Measurements from ENCODE around the gene HEBP1. TPM values are rescaled to one million over a fixed set of nuclear protein-coding genes. Genes with fewer than 3 reads are reported as not detected.

The HEBP1 gene
- total and polyA plus RNA-seq, 2 donors from 2014 or later = 66.8 to 142 TPM

DNA sequence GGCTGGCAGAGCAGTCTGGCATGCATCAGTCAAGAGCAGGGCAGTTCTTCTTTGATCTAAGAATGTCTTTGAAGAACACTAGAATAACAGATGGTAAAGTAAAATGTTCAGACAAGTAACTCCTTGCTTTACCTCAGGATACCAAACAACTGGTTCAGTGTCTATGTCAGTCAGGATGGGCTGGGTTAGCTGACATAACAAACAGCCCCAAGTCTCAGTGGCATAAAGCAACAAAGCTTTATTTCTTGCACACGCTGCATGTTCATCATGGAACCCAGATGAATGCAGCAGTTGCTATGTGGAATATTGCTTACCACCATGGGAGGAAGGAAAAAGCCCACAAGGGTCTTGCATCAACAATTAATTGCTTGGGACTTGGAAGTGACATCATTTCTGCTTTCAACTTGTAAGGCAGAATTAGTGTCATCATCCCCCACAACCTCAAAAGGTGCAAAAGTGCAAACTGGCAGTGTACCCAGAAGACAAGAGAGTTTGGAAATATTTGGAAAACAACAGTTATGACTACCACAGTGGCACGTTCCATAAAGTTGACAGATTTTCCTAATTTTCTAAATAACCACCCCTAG is 69.3 kb downstream of the HEBP1 start:
- Histone ChIP-seq H3K4me3 (ENCODE audit: low read length in 3 of 3) (no peak overlapping the region), H3K9ac (ENCODE audit: low read length in 3 of 3) (no peak overlapping the region), H3K36me3 (ENCODE audit: control insufficient read depth in 2 of 3, insufficient read depth in 3 of 3, low read length in 3 of 3) (no peaks in the 10 kb centered on the region), H3K27me3 (ENCODE audit: control insufficient read depth, insufficient read depth, low read length) (no peaks in the 10 kb centered on the region), H3K27ac (ENCODE audit: low read depth in 2 of 2, low read length in 2 of 2) (no peak overlapping the region), H3K9me3 (ENCODE audit: control insufficient read depth in 2 of 3, insufficient read depth in 1 of 3, low read length in 3 of 3) (no peaks in the 10 kb centered on the region), H3K4me1 (ENCODE audit: control insufficient read depth in 2 of 3, insufficient read depth in 2 of 3, low read depth in 1 of 3, low read length in 3 of 3) (no peaks in the 10 kb centered on the region)
- FAIRE-seq = no peak
- intact Hi-C loops (cut with DNase I) = no loop called here
- DNase-seq = no peak
- TF ChIP-seq, protein P1, sequence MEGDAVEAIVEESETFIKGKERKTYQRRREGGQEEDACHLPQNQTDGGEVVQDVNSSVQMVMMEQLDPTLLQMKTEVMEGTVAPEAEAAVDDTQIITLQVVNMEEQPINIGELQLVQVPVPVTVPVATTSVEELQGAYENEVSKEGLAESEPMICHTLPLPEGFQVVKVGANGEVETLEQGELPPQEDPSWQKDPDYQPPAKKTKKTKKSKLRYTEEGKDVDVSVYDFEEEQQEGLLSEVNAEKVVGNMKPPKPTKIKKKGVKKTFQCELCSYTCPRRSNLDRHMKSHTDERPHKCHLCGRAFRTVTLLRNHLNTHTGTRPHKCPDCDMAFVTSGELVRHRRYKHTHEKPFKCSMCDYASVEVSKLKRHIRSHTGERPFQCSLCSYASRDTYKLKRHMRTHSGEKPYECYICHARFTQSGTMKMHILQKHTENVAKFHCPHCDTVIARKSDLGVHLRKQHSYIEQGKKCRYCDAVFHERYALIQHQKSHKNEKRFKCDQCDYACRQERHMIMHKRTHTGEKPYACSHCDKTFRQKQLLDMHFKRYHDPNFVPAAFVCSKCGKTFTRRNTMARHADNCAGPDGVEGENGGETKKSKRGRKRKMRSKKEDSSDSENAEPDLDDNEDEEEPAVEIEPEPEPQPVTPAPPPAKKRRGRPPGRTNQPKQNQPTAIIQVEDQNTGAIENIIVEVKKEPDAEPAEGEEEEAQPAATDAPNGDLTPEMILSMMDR (IDR thresholded peaks at IDR 0.05; ENCODE audit: borderline replicate concordance, extremely low read depth, insufficient read depth) = no peak

DNA sequence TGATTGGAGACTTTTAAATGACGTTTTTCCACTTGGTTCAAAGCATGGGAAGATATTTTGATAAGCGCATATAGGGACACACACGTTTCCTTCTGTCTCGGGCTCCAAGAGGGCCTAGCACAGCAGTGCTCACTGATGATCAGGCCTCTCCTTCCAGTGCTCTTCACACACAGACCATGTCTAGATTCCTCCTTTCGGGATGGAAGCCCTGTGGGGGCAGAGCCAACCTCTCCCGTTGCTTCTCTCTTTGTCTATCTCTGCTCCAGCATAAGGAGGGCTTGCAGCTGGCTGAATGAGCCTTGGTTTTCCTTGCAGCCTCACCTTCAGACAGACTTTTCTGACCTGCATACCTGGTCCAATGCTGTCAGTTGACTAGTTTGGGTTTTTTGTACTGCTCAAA is 70.4 kb downstream of the HEBP1 start:
- TF ChIP-seq, protein P1 (IDR thresholded peaks at IDR 0.05; ENCODE audit: borderline replicate concordance, extremely low read depth, insufficient read depth) = no peak
- intact Hi-C loops (cut with DNase I) = no loop called here
- Histone ChIP-seq H3K4me3 (ENCODE audit: low read length in 3 of 3) (no peak overlapping the region), H3K27ac (ENCODE audit: low read depth in 2 of 2, low read length in 2 of 2) (no peak overlapping the region), H3K4me1 (ENCODE audit: control insufficient read depth in 2 of 3, insufficient read depth in 2 of 3, low read depth in 1 of 3, low read length in 3 of 3) (no peaks in the 10 kb centered on the region), H3K9ac (ENCODE audit: low read length in 3 of 3) (no peak overlapping the region), H3K9me3 (ENCODE audit: control insufficient read depth in 2 of 3, insufficient read depth in 1 of 3, low read length in 3 of 3) (no peaks in the 10 kb centered on the region), H3K36me3 (ENCODE audit: control insufficient read depth in 2 of 3, insufficient read depth in 3 of 3, low read length in 3 of 3) (no peaks in the 10 kb centered on the region), H3K27me3 (ENCODE audit: control insufficient read depth, insufficient read depth, low read length) (no peaks in the 10 kb centered on the region)
- DNase-seq (no peak), FAIRE-seq (no peak)

DNA sequence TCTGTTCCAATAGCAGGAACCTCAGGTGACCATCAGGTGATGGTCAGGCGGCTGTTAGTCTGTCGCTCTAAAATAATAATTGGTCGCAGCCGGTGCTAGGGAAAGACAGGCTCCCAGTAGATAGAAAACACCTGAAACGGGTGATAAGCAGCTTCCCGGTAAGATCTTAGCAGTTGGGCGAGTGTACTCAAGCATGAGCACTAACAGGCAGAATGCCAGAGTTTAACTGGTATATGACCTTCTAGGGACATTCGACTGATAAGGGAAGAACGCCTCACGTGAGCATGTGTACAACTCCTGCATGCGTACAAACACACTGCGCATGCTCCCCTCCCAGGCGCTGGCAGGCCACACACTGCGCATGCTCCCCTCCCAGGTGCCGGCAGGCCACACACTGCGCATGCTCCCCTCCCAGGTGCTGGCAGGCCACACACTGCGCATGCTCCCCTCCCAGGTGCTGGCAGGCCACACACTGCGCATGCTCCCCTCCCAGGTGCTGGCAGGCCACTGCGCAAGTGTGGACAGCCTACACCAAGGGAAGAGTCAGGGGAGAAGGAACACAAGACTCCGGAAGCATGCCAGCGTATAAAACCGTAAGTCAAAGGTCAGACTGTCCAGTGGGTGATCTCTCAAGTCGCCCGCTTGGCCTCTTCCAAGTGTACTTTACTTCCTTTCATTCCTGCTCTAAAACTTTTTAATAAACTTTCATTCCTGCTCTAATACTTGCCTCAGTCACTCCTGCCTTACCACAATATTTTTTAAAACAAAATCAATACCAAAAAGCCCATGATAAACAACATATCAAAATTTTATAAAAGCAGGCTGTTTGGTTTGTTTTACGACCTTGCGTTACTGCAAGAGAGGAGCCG is 72.6 kb downstream of the HEBP1 start:
- Histone ChIP-seq H3K9me3 (ENCODE audit: control insufficient read depth in 2 of 3, insufficient read depth in 1 of 3, low read length in 3 of 3) (no peaks in the 10 kb centered on the region), H3K9ac (ENCODE audit: low read length in 3 of 3) (peak overlapping the region in 1 of 3 donors; percentile 55), H3K4me1 (ENCODE audit: control insufficient read depth in 2 of 3, insufficient read depth in 2 of 3, low read depth in 1 of 3, low read length in 3 of 3) (no peaks in the 10 kb centered on the region), H3K27ac (ENCODE audit: low read depth in 2 of 2, low read length in 2 of 2) (peak overlapping the region in 1 of 2 donors; percentile 32), H3K27me3 (ENCODE audit: control insufficient read depth, insufficient read depth, low read length) (no peaks in the 10 kb centered on the region), H3K36me3 (ENCODE audit: control insufficient read depth in 2 of 3, insufficient read depth in 3 of 3, low read length in 3 of 3) (no peaks in the 10 kb centered on the region), H3K4me3 (ENCODE audit: low read length in 3 of 3) (peak overlapping the region; percentile 46 to 67 (median 66))
- TF ChIP-seq, protein P1 (IDR thresholded peaks at IDR 0.05; ENCODE audit: borderline replicate concordance, extremely low read depth, insufficient read depth) = no peak
- intact Hi-C loops (cut with DNase I) = no loop called here
- FAIRE-seq (no peak), DNase-seq (peak; percentile 75 to 93 (median 80))
